NCI-H1930 (cell line): ENCODE results near the gene TWSG1.
"Not testable (repeated sequence)": the region's sequence is repeated elsewhere in the genome, so short reads cannot be mapped to it uniquely, and the experiment has no call there.

ENCODE experiments used
- DNase-seq, 2 experiments: peaks; one replicate each; lab custom pipeline; 2025; lab: John Stamatoyannopoulos, UW

TWSG1 gene

DNA sequence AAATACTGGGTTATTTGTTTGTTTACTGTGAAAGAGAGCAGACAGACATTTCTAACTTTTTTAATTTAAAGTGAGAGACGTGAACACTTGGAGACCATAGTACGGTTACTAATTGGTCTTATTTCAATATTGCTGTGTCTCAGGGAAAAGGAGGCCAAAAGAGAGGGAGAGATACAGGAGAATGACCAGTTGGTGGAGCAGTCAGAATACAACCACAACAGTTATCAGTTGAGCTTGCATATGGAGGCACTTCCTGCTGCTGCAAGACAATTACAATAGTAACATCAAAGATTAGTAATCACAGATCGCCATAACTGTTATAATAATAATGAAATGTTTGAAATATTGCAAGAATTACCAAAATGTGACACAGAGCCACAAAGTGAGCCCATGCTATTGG, 58.2 kb downstream of the TWSG1 start:
- no peak for DNase-seq

DNA sequence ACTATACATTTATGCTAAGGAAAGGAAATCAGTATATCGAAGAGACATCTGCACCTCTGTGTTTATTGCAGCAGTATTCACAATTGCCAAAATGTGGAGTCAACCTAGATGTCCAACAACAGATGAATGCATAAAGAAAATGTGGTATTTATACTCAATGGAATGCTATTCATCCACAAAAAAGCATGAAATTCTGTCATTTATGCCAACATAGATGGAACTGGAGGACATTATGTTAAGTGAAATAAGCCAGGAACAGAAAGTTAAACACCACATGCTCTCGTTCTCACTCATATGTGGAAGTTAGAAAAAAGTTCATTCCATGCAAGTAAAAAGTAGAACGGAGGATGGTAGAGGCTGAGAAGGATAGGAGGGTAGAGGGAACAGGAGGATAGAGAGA, 59.5 kb downstream of the TWSG1 start:
- DNase-seq: no peak

- no peak for DNase-seq
Measured at GRCh38 chr18:9400197-9400596, 65.6 kb downstream of the TWSG1 start.

DNA sequence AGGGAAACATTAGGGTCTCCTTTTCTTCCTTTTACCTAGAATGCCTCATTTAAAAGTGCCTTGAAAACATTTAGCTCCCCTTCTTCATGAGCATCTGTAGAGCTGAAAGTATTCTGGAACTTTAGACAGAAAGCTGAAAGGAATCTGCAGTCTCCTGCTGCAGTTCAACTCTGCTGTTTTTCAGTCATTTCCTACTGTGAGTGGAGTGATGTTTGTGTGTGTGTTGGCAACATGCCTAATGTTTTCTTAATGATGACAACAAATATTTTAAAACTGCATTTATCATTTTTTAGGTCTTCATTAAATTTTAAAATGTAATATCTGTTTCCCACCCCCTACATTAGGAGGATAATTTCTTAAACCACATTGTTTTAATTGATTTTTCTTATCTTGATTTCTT, 66.6 kb downstream of the TWSG1 start:
- DNase-seq: no peak

GRCh38 chr18:9402358-9403007, 67.9 kb downstream of the TWSG1 start:
- not testable (repeated sequence) for DNase-seq

GRCh38 chr18:9403795-9404564, 69.4 kb downstream of the TWSG1 start:
- no peak for DNase-seq

GRCh38 chr18:9404565-9405060, 70.0 kb downstream of the TWSG1 start:
- no peak for DNase-seq

DNA sequence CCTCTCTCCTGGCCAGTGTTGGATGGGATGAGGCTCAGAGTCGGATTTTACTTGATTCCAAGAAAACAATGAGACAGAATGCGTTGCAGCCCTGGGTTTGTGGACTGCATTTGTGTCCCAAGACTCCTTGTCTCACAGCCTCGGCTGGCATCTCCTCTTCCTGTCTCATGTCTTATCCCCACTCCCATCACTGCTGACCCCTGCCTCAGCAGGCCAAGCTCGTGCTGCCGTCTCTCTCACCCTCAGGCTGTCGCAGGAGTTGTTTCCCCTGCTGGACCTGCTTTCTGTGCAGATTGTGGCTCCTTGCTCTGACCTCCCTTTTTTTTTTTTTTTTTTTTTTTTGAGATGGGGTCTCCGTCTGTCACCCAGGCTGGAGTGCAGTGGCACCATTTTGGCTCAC, 70.6 kb downstream of the TWSG1 start:
- no peak for DNase-seq

- no peak for DNase-seq
Measured at GRCh38 chr18:9405977-9406376, 71.4 kb downstream of the TWSG1 start.

DNA sequence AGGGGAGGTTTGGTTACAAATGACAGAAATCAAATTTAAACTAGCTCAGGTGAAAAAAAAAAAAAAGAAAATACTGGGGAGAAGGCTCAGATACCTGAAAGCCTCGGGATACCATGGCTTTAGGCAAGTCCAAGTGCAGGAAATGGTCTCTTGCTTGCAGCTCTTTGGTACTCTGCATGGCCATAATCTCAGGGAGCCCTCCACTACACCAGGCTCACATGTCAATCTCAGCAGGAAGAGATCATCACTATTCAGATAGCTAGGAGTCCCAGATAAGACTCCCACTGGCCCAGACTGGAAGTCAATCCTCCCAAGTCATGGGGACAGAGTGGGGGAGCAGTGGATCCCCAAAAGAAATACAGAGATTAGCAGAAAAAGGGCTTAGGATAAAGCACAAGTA, 75.9 kb downstream of the TWSG1 start:
- no peak for DNase-seq

DNA sequence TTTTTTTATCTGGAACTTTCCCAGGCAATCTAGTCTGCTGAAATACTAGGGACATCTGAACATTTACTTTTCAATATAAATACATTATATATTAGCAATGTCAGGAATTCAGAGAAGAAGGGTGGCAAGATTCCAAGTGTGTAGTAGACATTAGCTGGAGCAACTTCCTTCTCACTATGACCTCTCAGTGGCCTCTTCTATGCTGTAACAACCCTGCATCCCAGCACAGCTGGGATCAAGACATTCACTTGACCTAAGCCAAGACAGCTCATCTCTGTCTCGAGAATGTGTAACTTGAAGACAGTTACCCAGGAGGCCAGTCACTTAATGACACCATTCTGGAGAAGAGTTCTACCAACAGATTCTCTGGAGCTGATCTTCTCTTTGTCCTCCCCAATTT, 79.0 kb downstream of the TWSG1 start:
- no peak for DNase-seq

DNA sequence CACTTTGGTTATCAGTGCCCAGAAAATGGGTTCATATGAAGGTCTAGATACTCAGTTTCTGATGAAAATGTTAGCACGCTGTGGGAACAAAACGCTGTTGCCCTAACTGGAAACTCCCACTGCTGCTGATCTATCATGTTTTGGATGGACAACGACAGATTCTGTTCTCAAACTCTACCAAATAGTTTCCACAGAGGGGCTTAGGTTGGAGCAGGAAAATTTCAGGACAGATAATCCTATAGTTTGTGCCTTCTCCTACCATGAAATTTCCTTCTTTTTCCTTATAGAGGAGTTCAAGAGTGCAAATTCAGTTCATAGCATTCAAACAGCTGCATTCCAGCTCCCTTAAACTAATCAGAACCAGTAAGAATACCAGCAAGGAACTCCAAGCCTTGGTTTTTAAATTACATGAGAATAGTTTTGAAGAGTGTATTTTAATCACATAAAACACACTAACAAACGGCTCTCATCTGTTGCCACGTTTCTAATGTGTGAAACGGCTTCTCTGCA, 82.0 kb downstream of the TWSG1 start:
- no peak for DNase-seq

- DNase-seq: no peak
Measured at GRCh38 chr18:9417073-9417851, 82.7 kb downstream of the TWSG1 start.

DNA sequence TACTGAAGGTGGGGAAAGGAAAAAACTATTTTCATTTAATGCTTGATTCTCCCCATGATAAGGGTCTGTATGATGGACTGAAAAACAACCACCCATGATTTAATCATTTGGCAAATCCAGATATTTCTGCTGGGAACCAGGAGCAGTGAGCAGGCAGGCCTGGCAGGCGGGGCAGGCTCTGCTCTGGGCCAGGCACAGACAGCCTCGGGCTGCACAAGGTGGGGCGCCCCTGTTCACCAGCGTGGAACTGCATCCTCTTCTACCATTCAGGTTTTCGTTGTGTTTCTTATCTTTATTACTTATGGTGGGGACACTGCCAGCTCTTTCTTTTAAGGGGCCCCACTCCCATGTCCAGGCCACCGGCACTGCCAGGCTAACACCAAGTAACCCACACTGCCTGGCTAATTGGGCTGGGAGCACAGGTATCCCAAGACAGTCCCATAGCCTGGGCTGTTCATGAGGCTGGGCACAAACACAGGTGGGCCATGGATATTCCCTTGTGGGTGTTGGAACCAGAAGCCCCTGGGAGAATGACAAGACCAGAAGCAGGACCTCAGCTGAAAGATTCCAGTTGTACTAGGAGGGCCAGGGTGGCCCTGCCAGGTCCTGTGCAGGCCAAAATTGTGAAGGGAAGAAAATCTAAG, 83.6 kb downstream of the TWSG1 start:
- no peak for DNase-seq

GRCh38 chr18:9419956-9420631, 85.5 kb downstream of the TWSG1 start:
- DNase-seq: no peak

DNA sequence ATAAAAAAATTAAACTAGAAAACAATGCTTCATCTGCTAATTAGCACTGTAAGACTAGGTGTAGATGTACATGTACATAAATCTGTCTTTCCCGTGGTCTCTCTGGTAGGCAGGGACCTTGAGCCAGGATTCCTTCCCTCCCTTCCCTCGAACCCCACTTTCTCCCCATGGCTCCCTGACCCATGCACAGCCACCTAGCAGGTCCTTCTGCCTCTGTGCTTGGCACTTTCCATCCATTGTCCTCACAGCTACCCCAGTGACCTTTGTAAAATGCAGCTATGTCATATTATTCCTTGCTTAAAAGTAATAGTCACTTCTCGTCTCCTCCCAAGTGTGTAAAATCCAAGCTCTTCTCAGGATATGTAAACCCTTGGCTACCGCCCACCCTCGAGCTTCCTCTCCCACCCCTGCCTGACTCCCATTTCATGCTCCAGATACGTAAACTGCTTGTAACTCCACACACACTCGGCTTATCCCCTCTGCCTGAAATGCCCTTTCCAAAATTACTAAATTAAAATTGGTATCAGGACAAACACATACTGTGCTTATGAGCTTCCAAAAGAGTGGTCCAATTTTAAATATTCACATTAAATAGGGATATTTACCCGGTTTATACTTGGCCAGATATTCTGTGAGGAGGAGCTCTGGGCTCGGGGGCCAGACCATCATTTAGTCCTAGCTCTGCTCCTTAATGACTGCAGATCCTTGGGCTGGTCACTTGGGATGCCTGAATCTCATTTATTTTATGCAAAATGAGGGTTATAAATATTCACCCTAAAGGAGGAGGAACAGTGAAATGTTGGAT, 86.7 kb downstream of the TWSG1 start:
- no peak for DNase-seq

DNA sequence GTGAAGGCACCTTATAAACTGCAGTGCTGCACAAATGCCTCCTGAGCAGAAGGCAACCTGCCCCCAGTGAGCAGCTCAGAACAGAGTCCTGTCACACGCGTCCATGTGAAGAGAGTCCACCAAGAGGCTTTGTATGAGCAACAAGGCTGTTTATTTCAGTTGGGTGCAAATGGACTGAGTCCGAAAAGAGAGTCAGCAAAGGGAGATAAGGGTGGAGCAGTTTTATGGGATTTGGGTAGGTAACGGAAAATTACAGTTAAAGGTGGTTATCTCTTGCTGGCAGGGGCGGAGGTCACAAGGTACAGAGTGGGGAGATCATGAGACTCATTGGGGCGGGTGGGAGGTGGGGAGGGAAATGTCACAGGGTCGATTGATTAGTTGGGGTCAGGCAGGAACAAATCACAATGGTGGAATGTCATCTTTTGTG, 87.3 kb downstream of the TWSG1 start:
- DNase-seq: no peak

DNA sequence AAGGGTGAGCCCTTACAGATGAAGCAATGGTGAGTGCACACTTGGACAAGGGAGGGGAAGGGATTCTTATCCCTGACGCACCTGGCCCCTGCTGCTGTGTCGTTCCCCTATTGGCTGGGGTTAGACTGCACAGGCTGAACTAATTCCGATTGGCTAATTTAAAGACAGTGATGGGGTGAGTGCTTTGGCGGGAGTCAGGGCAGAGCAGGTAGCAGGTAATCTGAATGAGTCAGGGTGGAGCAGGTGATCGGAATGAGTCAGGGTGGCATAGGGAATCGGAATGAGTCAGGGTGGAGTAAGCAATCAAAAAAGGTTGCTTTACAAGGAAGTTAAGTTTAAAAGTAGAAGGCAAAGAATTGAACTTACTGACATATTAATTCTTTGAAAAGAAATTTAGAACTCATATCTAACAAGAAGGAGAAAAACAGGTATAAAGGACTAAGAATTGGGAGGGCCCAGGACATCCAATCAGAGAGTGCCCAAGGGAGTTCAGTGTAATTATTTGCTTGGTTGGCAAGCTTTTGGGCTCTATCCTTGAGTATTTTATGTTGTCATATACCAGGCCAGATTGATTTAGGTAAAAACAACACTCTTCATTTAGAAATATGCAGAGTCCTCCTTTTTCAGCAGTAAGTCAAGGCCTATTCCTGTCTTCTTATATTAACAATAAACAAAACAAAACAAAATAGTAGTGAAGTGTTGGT, 88.4 kb downstream of the TWSG1 start:
- no peak for DNase-seq

- not testable (repeated sequence) for DNase-seq
Measured at GRCh38 chr18:9423648-9424047, 89.1 kb downstream of the TWSG1 start.

- not testable (repeated sequence) for DNase-seq
Measured at GRCh38 chr18:9424235-9424634, 89.7 kb downstream of the TWSG1 start.
